GM19025 (cell line): ENCODE results near the gene ARID3A.

Experiments used
- ATAC-seq: cut with Tn5 transposase; IDR thresholded peaks from one replicate; pipeline ENCODE4 v1.9.1; 2021; ENCODE audit warnings: mild to moderate bottlenecking, low read depth, moderate library complexity; ENCODE audit not compliant: unreplicated experiment

Gene ARID3A

GRCh38 chr19:958967-959855 is 33.4 kb downstream of the ARID3A start:
- ATAC-seq = no peak

GRCh38 chr19:960020-960419 is 34.2 kb downstream of the ARID3A start:
- no peak for ATAC-seq

GRCh38 chr19:960601-960938 is 34.7 kb downstream of the ARID3A start:
- no peak for ATAC-seq

GRCh38 chr19:961866-962620 is 36.2 kb downstream of the ARID3A start:
- no peak for ATAC-seq

- ATAC-seq = no peak
Observed at GRCh38 chr19:962683-963400, 37.0 kb downstream of the ARID3A start.

GRCh38 chr19:963486-963951 is 37.7 kb downstream of the ARID3A start:
- ATAC-seq = no peak

GRCh38 chr19:964116-964520 is 38.3 kb downstream of the ARID3A start:
- no peak for ATAC-seq

- ATAC-seq = no peak
Observed at GRCh38 chr19:964761-965694, 39.2 kb downstream of the ARID3A start.

GRCh38 chr19:966485-967088 is 40.8 kb downstream of the ARID3A start:
- ATAC-seq = no peak

GRCh38 chr19:970695-971094 is 44.9 kb downstream of the ARID3A start:
- no peak for ATAC-seq

GRCh38 chr19:971795-972194 is 46.0 kb downstream of the ARID3A start:
- no peak for ATAC-seq

GRCh38 chr19:972281-972680 is 46.4 kb downstream of the ARID3A start:
- ATAC-seq = no peak

GRCh38 chr19:973726-974563 is 48.1 kb downstream of the ARID3A start:
- ATAC-seq = no peak

GRCh38 chr19:974564-975257 is 48.9 kb downstream of the ARID3A start:
- ATAC-seq = no peak

- no peak for ATAC-seq
Observed at GRCh38 chr19:976476-976875, 50.6 kb downstream of the ARID3A start.

- no peak for ATAC-seq
Observed at GRCh38 chr19:977058-977464, 51.2 kb downstream of the ARID3A start.

- ATAC-seq = no peak
Observed at GRCh38 chr19:979318-979741, 53.5 kb downstream of the ARID3A start.
